GM12891 (cell line): ENCODE results near the gene EHD3. TPM values are rescaled to one million over a fixed set of nuclear protein-coding genes. Genes with fewer than 3 reads are reported as not detected.

Experiments
- DNase-seq: peaks from one replicate; pipeline ENCODE4 v3.0.0; 2011; ENCODE audit warnings: low spot score; ENCODE audit not compliant: insufficient read length
- FAIRE-seq: peaks from 2 replicates; lab custom pipeline; 2011; peaks lifted over from hg19 to GRCh38; lab: Jason Lieb, UNC
- PAX5 ChIP-seq: IDR thresholded peaks from 2 replicates; pipeline ENCODE4 v1.6.1; 2011; ENCODE audit warnings: low read length, moderate library complexity, mild to moderate bottlenecking; ENCODE audit not compliant: insufficient read depth, severe bottlenecking
- POLR2A ChIP-seq: IDR thresholded peaks from 2 replicates; pipeline ENCODE4 v1.6.1; 2011; ENCODE audit warnings: low read depth, low read length, control low read depth
- POLR2AphosphoS5 ChIP-seq: IDR thresholded peaks from 2 replicates; pipeline ENCODE4 v1.6.1; 2011; ENCODE audit warnings: low read depth, low read length, control low read depth
- POU2F2 ChIP-seq: IDR thresholded peaks from 2 replicates; pipeline ENCODE4 v1.6.1; 2011; ENCODE audit warnings: low read depth, mild to moderate bottlenecking, control low read depth, low read length, moderate library complexity
- SPI1 ChIP-seq: IDR thresholded peaks from 2 replicates; pipeline ENCODE4 v1.6.1; 2011; ENCODE audit warnings: low read depth, low read length, control low read depth
- TAF1 ChIP-seq: IDR thresholded peaks from 2 replicates; pipeline ENCODE4 v1.6.1; 2011; ENCODE audit warnings: low read depth, low read length, control low read depth
- polyA plus RNA-seq: library from polyadenylated mRNA; unstranded; fragments of >200 nt; gene quantifications from one replicate; pipeline ENCODE4 v1.2.1, GENCODE V29; 2012; ENCODE audit warnings: low read depth, missing spikeins, inconsistent platforms; ENCODE audit not compliant: missing spikeins

Gene EHD3
- polyA plus RNA-seq, result 0.18 TPM

GRCh38 chr2:31233741-31234682 is at the start of gene EHD3:
TSS of gene EHD3 (plus strand) at chr2:31234152. CDS start at chr2:31234622, 470 bp downstream.
- TF ChIP-seq SPI1 (peak; percentile 61), TAF1 (no peak)
- DNase-seq, result peak; percentile 65
- FAIRE-seq, result peak; percentile 74

GRCh38 chr2:31187166-31187565 is 46.8 kb upstream of the EHD3 start:
- no peak for FAIRE-seq
- no peak for TF ChIP-seq TAF1
- DNase-seq, result no peak

- FAIRE-seq, result no peak
These were observed 45.8 kb upstream of the EHD3 start for GRCh38 chr2:31188131-31188530.

GRCh38 chr2:31189141-31189540 is 44.8 kb upstream of the EHD3 start:
- TF ChIP-seq TAF1, result no peak
- no peak for TF ChIP-seq PAX5
- no peak for TF ChIP-seq POU2F2
- TF ChIP-seq POLR2A, result no peak
- no peak for TF ChIP-seq POLR2AphosphoS5
- no peak for TF ChIP-seq SPI1
- DNase-seq, result no peak
- FAIRE-seq, result no peak

More at GRCh38 chr2:31188131-31188530, 45.8 kb upstream of the EHD3 start:
- TF ChIP-seq POLR2AphosphoS5, result no peak
- no peak for TF ChIP-seq POLR2A
- no peak for TF ChIP-seq POU2F2
- TF ChIP-seq PAX5, result no peak
- DNase-seq, result no peak

- DNase-seq, result no peak
- TF ChIP-seq SPI1, result no peak
- TF ChIP-seq TAF1, result no peak
- no peak for TF ChIP-seq PAX5
- TF ChIP-seq POU2F2, result no peak
- no peak for TF ChIP-seq POLR2A
- no peak for FAIRE-seq
These were observed 43.8 kb upstream of the EHD3 start for GRCh38 chr2:31190188-31190587.

- TF ChIP-seq PAX5, result no peak
- no peak for TF ChIP-seq SPI1
- TF ChIP-seq POU2F2, result no peak
- TF ChIP-seq POLR2AphosphoS5, result no peak
- no peak for TF ChIP-seq TAF1
- TF ChIP-seq POLR2A, result no peak
- DNase-seq (no peak), FAIRE-seq (no peak)
These were observed 42.0 kb upstream of the EHD3 start for GRCh38 chr2:31191931-31192330.

- FAIRE-seq, result no peak
- TF ChIP-seq SPI1 (no peak), PAX5 (no peak), TAF1 (no peak), POLR2AphosphoS5 (no peak), POU2F2 (no peak), POLR2A (no peak)
- no peak for DNase-seq
These were observed 41.6 kb upstream of the EHD3 start for GRCh38 chr2:31192396-31192795.

GRCh38 chr2:31192851-31193392 is 41.0 kb upstream of the EHD3 start:
- TF ChIP-seq SPI1 (no peak), POLR2A (no peak), POLR2AphosphoS5 (no peak)
- FAIRE-seq, result no peak
- DNase-seq, result no peak

GRCh38 chr2:31193806-31194205 is 40.1 kb upstream of the EHD3 start:
- FAIRE-seq (no peak), DNase-seq (no peak)
- TF ChIP-seq POLR2A, result no peak

- FAIRE-seq (no peak), DNase-seq (no peak)
- TF ChIP-seq TAF1, result no peak
These were observed 37.3 kb upstream of the EHD3 start for GRCh38 chr2:31196622-31197021.

GRCh38 chr2:31197166-31197565 is 36.8 kb upstream of the EHD3 start:
- no peak for TF ChIP-seq PAX5
- TF ChIP-seq SPI1, result no peak
- TF ChIP-seq POLR2A, result no peak
- TF ChIP-seq POU2F2, result no peak
- TF ChIP-seq TAF1, result no peak
- no peak for TF ChIP-seq POLR2AphosphoS5
- DNase-seq, result no peak
- FAIRE-seq, result no peak
